GM18526 (cell line): ENCODE results near the gene TJAP1.

Experiments
- POLR2A ChIP-seq: IDR thresholded peaks from 3 replicates; pipeline ENCODE4 v1.6.1; 2011; ENCODE audit not compliant: insufficient read length; ENCODE audit errors: extremely low read depth

Gene TJAP1

GRCh38 chr6:43447604-43448003, 29.8 kb upstream of the TJAP1 start:
- TF ChIP-seq POLR2A: no peak

- TF ChIP-seq POLR2A: no peak
Observed at GRCh38 chr6:43448916-43449315, 28.5 kb upstream of the TJAP1 start.

DNA sequence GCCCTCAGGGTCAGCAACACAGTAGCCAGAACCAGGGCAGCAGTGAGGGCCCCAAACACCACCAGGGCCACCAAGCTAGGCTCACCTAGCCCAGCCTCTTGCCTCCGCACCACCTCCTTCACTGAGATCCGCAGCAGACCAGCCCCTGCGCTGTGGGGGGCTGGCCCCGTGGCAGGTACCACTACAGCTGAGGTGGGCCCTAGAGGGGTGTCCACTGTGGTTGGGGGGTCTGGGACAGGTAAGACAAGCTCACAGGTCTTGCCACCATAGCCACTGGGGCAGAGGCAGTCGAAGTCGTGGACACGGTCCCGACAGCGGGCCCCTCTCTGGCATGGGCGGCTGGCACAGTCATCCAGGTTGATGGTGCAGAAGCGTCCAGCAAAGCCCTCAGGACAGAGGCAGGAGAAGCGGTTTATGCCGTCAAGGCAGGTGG, 26.7 kb upstream of the TJAP1 start:
- no peak for TF ChIP-seq POLR2A

DNA sequence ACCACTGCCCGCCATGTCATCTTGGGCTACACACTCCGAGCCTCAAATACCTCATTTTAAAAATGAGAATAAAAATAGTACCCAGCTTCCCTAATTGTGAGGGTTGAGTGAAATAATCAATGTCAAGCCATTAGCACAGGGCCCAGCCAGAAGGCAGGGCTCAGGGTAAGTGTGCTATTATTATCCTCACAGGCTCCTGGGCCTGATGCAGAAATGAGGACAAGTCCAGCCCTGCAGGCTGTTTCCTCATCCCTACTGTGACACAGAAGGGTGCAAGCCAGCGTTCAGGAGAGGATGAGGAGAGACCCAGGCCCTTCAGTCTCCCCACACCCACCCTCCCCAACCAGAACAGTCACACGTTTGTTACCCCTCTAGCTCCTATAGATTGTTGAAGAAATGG, 26.0 kb upstream of the TJAP1 start:
- no peak for TF ChIP-seq POLR2A

- no peak for TF ChIP-seq POLR2A
Observed at GRCh38 chr6:43451939-43452338, 25.4 kb upstream of the TJAP1 start.

DNA sequence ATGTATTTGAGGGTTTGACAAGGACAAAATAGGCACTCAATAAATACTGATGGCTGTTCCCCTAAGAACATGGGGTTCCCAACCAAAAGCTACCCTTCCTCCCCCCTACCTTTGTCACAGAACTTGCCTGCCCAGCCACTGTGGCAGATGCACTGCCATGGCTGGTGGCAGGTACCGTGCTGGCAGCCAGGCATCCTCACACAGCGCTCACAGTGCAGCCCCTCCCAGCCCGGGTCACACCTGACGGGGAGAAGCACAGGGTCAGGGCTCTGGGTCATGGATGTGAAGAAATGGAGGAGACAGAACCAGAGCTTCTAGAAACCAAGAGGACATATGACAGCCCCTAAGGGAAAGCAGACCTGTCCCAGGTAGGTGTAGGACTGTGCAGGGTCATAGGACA, 24.5 kb upstream of the TJAP1 start:
- no peak for TF ChIP-seq POLR2A

- TF ChIP-seq POLR2A: no peak
Observed at GRCh38 chr6:43453831-43454230, 23.5 kb upstream of the TJAP1 start.

DNA sequence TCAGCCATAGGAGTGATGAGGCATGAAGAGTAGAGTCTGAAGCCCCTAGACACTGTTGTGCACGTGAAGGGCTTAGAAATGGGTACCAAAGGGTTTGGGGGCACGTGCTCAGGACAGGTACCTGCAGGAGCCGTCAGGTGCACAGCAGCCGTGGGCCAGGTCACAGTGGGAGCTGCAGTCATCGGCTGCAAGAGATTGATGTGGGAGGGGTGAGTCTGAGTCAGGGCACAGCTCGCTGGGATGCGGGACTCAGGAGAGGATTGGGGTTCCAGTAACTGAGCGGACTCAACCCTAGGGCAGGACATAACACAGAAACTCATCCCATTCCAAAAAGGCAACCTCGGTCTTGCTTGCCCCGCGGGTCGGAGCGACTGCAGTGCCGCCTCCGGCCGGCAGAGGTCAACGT, 23.1 kb upstream of the TJAP1 start:
- TF ChIP-seq POLR2A: no peak

DNA sequence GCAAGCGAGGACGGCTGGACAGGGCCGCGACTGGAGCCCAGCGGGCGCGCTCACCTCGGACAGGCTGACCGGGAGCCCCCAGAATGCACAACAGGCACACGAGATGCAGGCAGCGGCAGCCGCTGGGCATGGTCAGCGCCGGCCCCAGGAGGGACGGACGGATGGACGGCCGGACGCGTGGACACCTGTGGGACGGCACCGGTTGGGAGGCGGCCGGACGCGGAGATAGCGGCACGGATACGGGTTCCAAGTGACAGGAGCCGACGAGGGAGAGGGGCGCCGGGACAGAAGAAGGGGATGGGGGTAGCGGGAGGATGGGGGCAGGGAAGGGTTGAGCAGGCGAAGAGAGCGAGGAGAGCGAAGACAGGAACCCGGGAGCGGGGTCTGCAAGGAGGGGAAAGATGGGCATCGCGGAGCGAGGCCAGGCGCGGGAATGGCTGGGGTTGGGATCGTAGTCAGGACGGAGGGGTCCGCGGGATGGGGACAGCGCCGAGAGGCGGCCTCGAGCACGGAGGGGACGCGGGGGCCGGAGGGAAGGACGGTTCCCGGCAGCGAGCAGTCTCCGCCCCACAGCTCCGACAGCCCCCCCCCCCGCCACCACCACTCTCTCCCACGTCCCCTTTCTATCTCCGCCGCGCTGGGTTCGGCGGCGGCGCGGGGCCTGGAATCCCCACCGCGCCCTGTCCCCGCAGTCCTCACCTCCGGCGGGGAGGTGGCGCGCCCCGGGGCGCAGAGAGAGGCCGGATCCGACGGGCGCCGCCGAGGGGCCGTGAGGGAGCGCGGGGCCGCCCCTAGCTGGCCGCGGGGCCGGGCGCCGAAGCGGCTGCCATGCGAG, 22.5 kb upstream of the TJAP1 start:
- TF ChIP-seq POLR2A: no peak

GRCh38 chr6:43455531-43456428, 21.6 kb upstream of the TJAP1 start, which contains the start of gene DLK2:
Gene DLK2, minus strand, starts transcription at chr6:43455548. Its CDS starts 723 bp downstream, at chr6:43454825.
- TF ChIP-seq POLR2A: no peak

- TF ChIP-seq POLR2A: no peak
Observed at GRCh38 chr6:43457643-43458042, 19.7 kb upstream of the TJAP1 start.

DNA sequence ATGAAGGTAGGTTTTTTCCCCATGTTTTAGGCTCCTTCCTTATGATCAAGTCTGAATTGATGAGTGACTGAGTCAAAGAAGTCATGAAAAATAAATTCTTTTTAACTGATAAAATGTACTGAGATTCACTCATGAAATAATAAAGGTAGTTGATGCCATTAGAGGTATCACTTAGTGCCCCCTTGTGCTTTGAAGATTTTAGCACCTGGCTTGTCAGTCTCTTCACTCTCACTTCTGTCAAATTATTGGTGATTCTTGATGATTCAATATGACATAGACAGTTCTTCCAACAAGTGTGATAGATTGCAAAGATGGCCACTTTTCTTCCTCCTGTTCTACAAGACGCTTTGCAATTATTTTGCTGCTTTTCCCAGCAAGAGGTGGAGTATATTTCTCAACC, 17.8 kb upstream of the TJAP1 start:
- TF ChIP-seq POLR2A: no peak

DNA sequence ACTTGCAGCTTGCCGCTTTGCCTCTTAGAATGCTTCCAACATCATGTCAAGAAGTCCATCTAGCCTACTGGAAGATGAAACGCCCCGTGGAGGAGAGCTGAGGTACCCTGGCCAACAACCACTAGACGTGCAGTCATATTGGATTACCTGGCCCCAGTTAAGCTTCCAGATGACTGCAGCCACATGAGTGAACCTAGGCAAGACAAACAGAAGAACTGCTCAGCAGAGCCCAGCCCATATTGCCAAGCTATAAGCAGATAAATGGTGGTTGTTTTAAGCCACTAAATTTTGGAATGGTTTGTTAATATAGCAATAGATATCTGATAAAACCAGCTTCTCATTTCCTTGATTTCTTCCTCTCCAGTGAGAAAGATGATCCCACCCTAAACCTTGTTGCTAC, 17.3 kb upstream of the TJAP1 start:
- TF ChIP-seq POLR2A: no peak

- no peak for TF ChIP-seq POLR2A
Observed at GRCh38 chr6:43461936-43462335, 15.4 kb upstream of the TJAP1 start.

GRCh38 chr6:43464337-43464736, 13.0 kb upstream of the TJAP1 start:
- TF ChIP-seq POLR2A: no peak

DNA sequence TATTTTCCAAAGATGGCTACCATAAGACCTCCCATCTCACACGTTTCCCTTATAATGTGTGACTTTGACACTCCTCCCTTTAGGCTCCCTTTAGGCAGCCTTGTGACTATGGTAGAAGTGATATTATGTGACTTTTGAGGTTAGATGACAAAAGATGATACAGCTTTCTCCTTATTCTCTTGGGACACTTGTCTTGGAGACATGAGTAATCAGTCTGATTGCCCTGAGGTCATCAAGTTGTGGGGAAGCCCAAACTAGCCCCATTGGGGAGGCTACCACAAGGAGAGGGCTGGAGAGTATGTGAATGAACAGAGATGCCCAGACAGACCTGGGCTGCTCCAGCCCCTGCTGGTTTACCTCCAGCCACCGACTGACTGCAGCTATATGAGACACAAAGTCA, 11.4 kb upstream of the TJAP1 start:
- TF ChIP-seq POLR2A: no peak
